Posterior cingulate gyrus (tissue), 11 donors: ENCODE measurements around the gene CARD6.
"Not testable (repeated sequence)": the region's sequence is repeated elsewhere in the genome, so short reads cannot be mapped to it uniquely, and the experiment has no call there.

Experiments
- DNase-seq, 10 donors: peaks; one replicate each; pipeline versions ENCODE4 v3.0.0 to v3.0.0-alpha.2; 2020 to 2021; ENCODE audit warnings: mixed read lengths in 3 of 10
- intact Hi-C: fragments of 100-400 bp; cut with DNase I; formaldehyde crosslinking; loops from one replicate; pipeline ENCODE4 v1.15.1; 2023

The CARD6 gene

DNA sequence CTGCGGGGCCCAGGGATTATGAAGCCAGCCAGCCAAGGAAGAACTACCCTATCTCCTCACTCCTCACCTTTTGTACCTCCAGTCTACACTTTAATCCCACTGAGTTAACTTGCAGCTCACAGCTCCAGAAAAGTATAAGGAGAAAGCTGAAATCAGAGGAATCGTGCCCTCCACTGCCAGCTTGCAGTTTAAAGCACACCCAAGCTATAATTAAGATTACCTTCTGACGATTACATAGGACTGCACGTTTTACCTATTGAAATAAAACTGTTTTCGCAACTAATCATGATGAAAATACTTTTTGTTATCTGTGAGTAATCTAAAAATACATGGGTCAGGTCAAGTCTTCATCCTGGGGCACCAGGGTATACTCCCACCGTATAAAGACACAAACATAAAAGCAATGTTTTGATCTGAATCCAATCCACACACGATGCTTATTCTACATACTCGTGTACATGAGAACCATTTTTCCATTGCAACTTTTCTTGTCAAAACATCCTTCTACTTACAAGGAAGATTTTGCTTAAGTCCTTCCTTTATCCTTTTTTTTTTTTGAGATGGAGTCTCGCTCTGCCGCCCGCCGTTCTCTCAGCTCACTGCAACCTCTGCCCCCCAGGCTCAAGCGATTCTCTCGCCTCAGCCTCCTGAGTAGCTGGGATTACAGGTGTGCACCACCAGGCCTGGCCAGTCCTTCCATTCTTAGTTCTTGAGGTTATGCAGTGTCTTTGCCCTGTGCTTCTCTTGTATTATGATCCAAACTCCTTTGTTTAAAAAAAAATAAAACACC, 13.8 kb upstream of the CARD6 start:
- intact Hi-C loops, result no loop called here
- DNase-seq, result no peak

- intact Hi-C loops, result no loop called here
- no peak for DNase-seq
Measured at GRCh38 chr5:40828021-40828631, 13.0 kb upstream of the CARD6 start.

- intact Hi-C loops, result no loop called here
- no peak for DNase-seq
Measured at GRCh38 chr5:40828690-40829661, 12.2 kb upstream of the CARD6 start.

DNA sequence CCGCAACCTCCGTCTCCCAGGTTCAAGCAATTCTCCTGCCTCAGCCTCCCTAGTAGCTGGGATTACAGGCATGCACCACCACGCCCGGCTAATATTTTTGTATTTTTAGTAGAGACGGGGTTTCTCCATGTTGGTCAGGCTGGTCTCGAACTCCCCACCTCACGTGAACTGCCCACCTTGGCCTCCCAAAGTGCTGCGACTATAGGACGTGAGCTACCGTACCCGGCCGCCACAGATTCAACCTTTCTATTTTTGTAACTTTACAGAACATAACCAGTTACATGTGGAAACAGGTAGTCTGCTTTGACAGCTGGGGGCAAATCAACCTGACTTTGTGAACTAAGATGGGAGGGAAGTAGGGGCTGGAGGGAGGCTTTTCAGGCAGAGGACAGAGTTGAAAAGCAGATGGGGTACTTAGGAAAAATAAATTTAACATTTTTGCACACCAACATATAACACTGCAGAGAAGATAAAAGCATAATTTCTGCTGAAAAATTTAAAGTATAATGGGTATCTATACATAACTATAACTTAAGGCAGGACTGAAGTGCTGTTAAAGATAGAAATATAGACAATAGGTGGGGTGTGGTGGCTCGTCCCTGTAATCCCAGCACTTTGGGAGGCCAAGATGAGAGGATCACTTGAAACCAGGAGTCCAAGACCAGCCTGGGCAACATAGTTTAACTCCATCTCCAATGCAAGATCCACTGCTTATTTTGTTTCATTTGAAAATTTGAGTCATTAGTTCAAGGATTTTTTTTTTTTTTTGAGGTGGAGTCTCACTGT, 11.2 kb upstream of the CARD6 start:
- no peak for DNase-seq
- intact Hi-C loops, result no loop called here

GRCh38 chr5:40831346-40832210, 9.6 kb upstream of the CARD6 start:
- DNase-seq, result no peak
- intact Hi-C loops, result no loop called here

DNA sequence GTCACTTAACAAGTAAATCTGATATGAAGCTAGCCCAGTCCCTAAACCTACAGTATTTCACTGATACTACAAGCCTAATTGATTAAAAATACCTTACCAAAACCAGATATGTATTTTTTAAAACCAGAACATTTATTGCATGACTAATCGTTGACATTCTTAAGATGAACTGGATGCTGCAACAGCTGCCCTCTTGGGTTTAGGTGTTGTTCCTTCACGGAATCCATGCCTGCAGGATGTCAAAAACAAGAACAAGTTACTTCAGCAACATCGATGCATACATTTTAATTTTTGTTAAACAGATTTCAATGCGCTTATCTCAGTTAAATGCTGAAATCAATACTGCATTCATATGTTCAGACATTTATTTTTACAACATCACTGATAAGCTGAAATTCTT, 8.8 kb upstream of the CARD6 start:
- intact Hi-C loops, result no loop called here
- no peak for DNase-seq

DNA sequence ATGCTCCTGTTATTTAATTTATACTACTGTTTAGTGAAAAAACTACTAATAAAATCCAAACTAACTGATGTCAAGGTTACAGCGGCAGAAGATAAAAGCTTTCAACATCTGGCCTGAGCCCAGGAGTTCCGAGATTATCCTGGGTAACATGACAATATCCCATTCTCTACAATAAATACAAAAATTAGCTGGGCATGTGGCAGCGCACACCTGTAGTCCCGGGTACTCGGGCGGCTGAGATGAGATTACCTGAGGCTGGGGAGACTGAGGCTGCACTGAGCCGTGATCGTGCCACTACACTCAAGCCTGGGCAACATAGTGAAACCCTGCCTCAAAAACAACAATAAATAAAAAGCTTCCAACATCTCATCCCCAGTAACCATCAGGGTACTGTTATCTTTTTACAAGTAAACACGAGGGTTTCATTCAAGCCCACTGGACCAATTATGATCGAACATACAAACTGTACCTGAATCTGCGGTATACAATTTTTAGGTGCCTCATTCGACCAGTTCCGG, 7.4 kb upstream of the CARD6 start:
- DNase-seq, result no peak
- intact Hi-C loops, result loop anchor here (1.0 kb wide), 1 partner anchor 35 kb away; the partner anchor contains the start of gene PRKAA1

DNA sequence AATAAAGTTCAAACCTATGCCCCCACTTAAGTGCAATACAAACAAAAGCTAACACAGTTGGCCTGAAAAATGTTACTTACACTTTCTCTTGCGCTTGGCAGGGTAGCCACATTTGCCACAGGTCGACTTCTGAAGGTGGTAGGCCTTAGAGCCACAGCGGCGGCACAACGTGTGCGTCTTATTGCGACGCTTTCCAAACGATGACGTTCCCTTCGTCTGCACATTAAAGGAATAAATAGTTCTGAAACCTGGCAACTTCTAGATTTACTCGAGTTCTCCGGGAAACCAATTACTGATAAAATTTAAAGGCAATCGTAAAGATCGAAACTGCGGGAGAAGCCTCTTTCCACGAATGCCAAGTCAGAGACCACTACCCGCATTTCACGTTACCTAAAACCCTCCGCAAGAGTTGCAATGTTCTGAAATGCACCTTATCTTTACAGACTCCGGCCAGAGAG, 6.7 kb upstream of the CARD6 start:
- DNase-seq, result no peak
- intact Hi-C loops, result loop anchor here (1.0 kb wide), 1 partner anchor 36 kb away; the partner anchor contains the start of gene PRKAA1

GRCh38 chr5:40834849-40835787, 6.0 kb upstream of the CARD6 start, which contains the start of gene RPL37:
Gene RPL37, minus strand, starts transcription at chr5:40835222. Its CDS starts 37 bp downstream, at chr5:40835185.
- intact Hi-C loops, result loop anchor here (1.0 kb wide), 2 partner anchors 37 to 81 kb away; partner anchors contain the start of gene PRKAA1
- DNase-seq, result peak; percentile 94 to 99 (median 96)

GRCh38 chr5:40838086-40838485, 3.1 kb upstream of the CARD6 start:
- intact Hi-C loops, result no loop called here

DNA sequence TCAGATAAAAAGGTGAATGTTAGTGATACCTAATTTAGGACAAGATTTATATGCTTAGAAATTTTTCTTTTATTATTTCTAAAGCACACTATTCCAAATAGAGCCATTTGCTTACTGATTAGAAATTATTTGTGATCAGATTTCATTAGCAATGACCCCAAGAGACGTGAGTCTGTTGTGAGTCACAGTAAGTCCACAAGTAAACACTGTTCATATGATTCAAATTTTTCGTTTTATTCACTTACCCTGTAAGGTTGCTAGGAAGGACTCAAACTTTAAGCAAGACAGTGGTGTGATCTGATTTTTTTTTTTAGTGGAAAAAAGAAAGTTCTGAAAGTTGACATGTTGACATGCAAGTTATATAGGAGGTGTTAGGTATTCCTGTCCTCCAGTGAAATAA, 1.2 kb downstream of the CARD6 start:
- intact Hi-C loops, result no loop called here
- no peak for DNase-seq

More at GRCh38 chr5:40838086-40838485, 3.1 kb upstream of the CARD6 start:
- DNase-seq, result no peak

GRCh38 chr5:40844565-40844964, 3.4 kb downstream of the CARD6 start:
- DNase-seq, result no peak
- intact Hi-C loops, result no loop called here

DNA sequence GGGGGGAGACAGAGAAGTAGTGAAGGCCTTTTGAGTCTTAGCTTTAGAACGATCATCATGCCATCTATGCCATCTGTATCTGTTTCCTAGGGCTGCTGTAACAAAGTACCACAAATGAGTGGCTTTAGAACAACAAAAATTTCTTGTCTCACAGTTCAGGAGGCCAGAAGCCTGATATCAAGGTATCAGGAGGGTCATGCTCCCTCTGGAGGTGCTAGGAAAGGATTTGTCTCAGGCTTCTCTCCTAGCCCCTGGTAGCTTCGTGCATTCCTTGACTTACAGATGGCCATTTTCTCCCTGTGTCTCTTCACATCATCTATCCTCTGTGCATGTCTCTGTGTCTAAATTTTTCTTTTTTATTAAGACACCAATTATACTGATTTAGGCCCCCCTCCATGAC, 5.2 kb downstream of the CARD6 start:
- intact Hi-C loops, result no loop called here
- DNase-seq, result no peak

DNA sequence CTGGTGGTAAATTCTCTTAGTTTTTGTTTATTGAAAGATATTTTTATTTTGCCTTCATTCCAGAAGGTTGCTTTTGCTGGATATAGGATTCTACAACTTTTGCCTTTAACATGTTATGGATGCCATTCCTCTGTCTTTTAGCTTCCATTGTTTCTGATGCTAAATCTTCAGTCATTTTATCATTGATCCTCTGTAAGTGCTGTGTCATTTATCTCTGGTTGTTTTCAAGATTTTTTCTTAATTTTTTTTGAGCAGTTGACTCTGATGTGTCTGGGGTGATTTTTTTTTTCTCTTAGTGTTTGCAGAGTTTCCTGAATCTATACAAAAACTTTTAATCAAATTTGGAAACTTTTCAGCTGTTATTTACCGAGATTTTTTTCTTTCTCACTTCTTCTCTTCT, 6.4 kb downstream of the CARD6 start:
- DNase-seq, result no peak
- intact Hi-C loops, result no loop called here

GRCh38 chr5:40853632-40854192, 12.5 kb downstream of the CARD6 start:
- intact Hi-C loops, result no loop called here
- DNase-seq, result no peak

- intact Hi-C loops, result no loop called here
- DNase-seq, result no peak
Measured at GRCh38 chr5:40860711-40861110, 19.5 kb downstream of the CARD6 start.

DNA sequence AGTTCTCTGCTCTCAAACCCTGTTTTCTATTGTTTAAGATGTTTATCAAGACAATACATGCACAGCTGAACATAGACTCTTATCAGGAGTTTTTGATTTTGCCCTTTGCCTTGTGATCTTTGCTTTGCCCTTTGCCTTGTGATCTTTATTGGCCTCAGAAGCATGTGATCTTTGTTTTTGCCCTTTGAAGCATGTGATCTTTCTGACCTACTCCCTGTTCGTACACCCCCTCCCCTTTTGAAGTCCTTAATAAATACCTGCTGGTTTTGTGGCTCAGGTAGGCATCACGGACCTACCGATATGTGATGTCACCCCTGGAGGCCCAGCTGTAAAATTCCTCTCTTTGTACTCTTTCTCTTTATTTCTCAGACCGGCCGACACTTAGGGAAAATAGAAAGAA, 23.8 kb downstream of the CARD6 start:
- DNase-seq, intact Hi-C loops: not testable (repeated sequence)
